GM10847 (cell line): ENCODE results near the gene ELMO1.

ENCODE experiments used
- POLR2A ChIP-seq: IDR thresholded peaks from 2 replicates; pipeline ENCODE4 v1.6.1; 2011; ENCODE audit not compliant: insufficient read length; ENCODE audit errors: extremely low read depth

The ELMO1 gene

GRCh38 chr7:37342688-37343471, 105.8 kb downstream of the ELMO1 start:
- TF ChIP-seq POLR2A = peak; percentile 24

DNA sequence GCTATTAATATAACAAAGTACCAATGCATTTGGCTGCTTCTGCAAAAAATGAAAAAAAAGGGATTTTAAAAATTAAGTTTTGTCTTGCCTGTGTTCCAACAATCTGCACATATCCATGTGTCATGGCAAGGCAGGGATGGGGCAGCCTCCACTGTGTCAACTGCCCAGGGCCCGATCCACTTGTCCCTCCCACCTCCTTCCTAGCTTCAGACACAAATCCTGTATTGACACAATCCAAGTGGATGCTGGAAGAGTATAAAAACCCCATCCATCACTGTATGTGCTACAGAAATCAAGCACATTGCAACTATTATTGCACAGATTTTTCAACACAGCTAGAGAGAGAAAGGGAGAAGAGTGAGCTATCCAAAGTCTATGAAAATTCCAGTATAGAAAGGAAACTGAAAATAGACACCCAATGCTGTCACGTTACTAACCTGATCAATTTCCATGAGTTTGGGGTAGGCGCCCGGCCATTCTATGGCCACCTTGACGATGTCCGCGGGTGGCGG, 106.4 kb downstream of the ELMO1 start:
- no peak for TF ChIP-seq POLR2A

GRCh38 chr7:37341033-37341630, 107.5 kb downstream of the ELMO1 start:
- TF ChIP-seq POLR2A = no peak

DNA sequence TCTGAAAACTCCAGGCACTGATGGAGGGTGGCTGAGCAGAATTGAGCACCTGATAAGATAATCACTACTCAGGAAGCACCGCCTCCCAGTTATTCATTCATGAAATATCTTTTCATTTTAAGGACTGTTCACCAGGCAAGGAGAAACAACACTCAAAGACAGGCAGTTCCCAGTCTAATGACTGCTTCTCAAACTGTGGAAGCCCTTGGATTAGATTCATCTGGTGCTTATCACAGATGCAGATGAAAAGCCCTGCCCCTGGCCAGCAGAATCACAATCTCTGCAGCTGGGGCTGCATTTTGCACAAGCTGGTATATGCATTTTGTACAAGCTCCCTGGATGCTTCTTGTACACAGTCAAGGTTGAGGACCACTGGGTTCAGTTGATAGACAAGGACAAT, 109.7 kb downstream of the ELMO1 start:
- TF ChIP-seq POLR2A = no peak

DNA sequence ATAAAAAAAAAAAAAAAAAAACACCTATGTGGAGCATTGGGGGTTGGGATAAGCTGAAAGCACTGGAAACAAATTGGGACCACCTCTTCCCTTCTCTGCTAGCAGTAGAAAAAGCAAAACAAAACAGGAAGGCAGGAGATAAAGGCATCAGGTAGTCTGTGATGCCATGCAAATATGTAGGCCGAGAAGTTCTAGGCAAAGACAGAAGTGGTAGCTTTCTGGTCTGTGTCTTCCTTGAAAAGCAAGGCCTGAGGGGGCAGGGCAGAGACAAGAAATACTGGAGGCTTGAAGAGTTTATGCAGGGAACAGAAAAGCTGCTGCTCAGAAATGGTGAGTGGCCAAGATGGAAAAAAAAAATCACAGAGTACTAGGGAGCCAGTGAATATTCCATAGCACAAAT, 111.1 kb downstream of the ELMO1 start:
- TF ChIP-seq POLR2A = no peak

DNA sequence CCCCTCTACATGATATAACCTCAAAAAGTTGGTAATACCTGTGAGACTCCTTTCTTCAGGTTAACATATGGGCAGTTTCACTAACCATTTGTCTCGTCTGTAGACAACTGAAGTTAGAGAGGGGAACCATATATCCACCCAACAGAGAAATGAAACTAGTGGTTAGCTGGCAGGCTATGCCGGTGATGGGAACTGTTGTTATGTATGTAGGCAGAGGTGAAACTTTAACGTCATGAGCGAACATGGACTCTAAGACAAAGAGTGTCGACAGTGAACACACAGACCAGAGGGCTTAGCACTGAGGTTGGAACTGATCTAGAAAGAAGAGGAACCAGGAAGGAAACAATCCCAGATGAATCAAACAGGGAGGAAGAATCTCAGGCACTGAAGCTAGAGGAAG, 112.4 kb downstream of the ELMO1 start:
- TF ChIP-seq POLR2A = no peak

DNA sequence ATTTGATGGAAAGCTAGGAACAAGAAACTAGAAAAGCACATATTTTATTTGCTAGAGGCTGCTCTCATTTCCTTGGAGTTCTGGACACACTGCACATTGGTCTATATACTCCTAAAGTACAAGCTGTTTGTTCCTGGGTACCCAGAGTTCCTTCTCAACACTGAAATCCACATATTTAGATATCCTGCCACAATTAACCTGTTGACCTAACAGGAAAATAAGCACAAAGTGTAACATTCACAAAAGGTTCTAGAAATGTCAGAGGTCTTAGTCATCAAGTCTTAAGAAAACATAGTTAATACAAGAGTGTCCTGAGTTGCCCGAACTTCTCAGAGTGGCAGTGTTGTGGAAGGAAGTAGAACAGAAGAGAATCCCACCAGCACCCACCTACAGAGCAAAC, 115.6 kb downstream of the ELMO1 start:
- TF ChIP-seq POLR2A = no peak

GRCh38 chr7:37332243-37333016, 116.2 kb downstream of the ELMO1 start:
- TF ChIP-seq POLR2A = no peak

- TF ChIP-seq POLR2A = no peak
These were observed 117.9 kb downstream of the ELMO1 start for GRCh38 chr7:37330775-37331174.

DNA sequence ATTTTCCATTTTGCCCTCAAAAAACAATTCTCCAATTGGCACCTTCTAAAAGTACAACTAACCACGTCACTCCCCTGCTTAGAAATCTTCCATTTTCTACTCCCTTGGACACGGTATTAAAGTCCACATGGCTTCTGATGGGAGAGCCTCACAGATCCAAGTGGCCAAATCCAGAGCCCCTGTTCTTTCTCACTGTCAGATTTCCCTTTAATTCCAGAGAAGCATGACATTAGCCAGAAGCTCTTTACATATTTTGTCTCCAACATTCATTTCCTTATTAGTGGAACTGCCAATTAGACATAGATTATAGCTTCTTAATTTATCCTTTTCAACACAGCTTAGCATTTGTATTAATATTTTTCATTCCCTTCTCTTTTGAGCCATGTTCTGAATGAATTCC, 118.7 kb downstream of the ELMO1 start:
- no peak for TF ChIP-seq POLR2A

DNA sequence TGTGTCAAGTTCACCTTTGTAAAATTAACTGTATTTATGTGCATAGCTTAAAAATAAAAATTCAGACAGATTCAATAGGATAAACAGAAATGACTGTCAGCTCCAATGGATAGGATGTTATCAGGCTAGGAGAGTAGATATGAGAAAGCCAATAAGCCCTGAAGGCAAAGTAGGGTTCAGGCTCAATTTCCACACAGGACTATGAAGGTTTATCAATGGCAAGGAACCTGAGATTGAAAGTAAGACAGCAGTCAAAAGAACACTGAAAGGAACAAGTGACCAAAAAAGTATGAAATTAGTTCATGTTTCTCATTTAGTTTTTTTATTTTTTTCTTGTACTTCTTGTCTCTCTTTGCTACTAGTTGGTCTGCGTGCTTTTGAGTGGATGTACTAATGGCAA, 121.4 kb downstream of the ELMO1 start:
- no peak for TF ChIP-seq POLR2A

DNA sequence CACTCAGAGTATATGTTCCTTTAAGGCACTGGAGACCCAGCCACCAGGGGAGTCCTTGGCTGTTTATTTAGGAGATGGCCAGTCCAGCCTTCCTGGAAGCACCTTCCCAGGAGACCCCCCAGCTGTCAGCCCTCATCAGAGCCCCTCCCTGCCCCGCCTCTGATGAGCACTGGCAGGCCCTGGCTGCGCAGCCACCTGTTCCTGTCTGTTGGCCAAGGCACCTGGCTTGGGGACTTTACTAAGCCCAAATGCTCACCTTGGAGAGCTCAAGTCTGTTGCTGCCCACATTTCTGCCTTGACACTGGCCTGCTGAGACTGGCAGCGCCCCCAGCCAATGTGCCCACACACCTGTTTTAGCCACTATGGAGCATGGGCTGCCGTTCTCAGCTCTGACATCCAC, 124.7 kb downstream of the ELMO1 start:
- no peak for TF ChIP-seq POLR2A

DNA sequence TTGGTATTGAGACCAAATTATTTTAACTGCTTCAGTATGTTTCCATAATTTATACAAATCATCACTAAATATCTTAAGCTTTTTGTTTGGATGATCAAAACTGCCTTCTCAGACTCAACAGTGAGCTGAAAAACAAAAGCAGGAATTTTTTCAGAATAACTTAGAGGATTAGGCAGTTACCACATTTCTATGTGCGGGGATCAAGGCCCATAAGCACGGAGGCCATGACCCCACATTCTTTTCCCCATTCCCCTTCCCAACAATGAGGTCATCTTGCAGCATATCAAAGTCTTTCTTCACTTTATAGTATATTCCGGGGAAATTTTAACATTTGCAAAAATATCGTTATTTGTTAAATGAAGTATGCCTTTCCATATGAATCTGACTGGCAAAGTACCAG, 125.8 kb downstream of the ELMO1 start:
- TF ChIP-seq POLR2A = no peak

DNA sequence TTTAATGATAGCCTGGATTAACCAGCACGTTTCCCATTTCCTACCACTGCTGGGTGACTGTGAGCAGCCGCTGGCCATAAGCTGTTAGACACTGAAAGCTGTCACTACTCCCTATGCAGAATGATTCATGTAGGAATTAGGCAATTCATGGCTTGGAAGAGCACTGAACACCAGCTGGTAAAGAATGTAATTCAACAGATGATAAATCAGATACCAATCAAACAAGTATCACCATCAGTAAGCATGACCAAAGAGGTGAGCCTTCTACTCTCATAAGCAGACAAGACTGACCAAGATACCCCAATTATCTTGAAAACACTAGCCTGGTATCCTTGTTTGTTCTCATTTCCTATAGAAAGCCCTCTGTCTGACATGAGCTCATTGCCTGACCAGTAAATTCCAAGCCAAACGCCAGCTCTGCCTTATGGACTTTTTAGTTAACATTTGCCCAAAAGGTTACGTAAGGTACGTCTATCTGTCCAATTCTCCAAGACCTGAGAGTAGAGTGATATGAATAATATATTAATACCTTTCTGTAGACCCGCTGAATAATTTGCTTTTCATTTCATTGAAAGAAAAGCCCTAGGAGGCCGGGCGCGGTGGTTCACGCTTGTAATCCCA, 127.7 kb downstream of the ELMO1 start:
- TF ChIP-seq POLR2A = no peak

- no peak for TF ChIP-seq POLR2A
These were observed 128.4 kb downstream of the ELMO1 start for GRCh38 chr7:37320140-37320847.

- no peak for TF ChIP-seq POLR2A
These were observed 130.1 kb downstream of the ELMO1 start for GRCh38 chr7:37318541-37318940.
